Measurements from ENCODE around the gene PTGES. TPM values are rescaled to one million over a fixed set of nuclear protein-coding genes. Genes with fewer than 3 reads are reported as not detected.
"Not testable (repeated sequence)": the region's sequence is repeated elsewhere in the genome, so short reads cannot be mapped to it uniquely, and the experiment has no call there.

PTGES gene
- total RNA-seq, 2 experiments from 2014 or later = not detected

- Mint-ChIP-seq H3K4me1 (peaks cover 4% of the 10 kb centered on the region), H3K27ac (no peak overlapping the region), H3K36me3 (no peaks in the 10 kb centered on the region), H3K27me3 (peaks cover 10% of the 10 kb centered on the region), H3K4me3 (no peak overlapping the region), H3K9me3 (ENCODE audit: low read depth) (no peaks in the 10 kb centered on the region)
- ATAC-seq (no peak), DNase-seq (no peak)
- CTCF ChIA-PET = interaction anchor here (0.7 to 6.1 kb wide), 2 partner anchors 11 to 26 kb away, joined by 3 to 21 read pairs; no protein-coding TSS in a partner anchor
These were observed 10.4 kb upstream of the PTGES start for GRCh38 chr9:129762985-129763926.

- peaks cover 12% of the 10 kb centered on the region for H3K27me3 Mint-ChIP-seq
- not testable (repeated sequence) for ATAC-seq; H3K36me3 Mint-ChIP-seq; H3K4me3 Mint-ChIP-seq; H3K4me1 Mint-ChIP-seq; H3K9me3 Mint-ChIP-seq (ENCODE audit: low read depth); H3K27ac Mint-ChIP-seq; DNase-seq
- CTCF ChIA-PET = interaction anchor here (0.7 to 6.1 kb wide), 2 partner anchors 11 to 25 kb away, joined by 3 to 21 read pairs; no protein-coding TSS in a partner anchor
These were observed 9.6 kb upstream of the PTGES start for GRCh38 chr9:129762370-129762984.

- DNase-seq (no peak), ATAC-seq (no peak)
- peaks cover 10% of the 10 kb centered on the region for H3K4me1 Mint-ChIP-seq
- CTCF ChIA-PET = no interaction called here
- H3K27me3 Mint-ChIP-seq = peaks cover 12% of the 10 kb centered on the region
- H3K36me3 Mint-ChIP-seq = no peaks in the 10 kb centered on the region
- no peak overlapping the region for H3K4me3 Mint-ChIP-seq
- H3K27ac Mint-ChIP-seq = no peak overlapping the region
- no peaks in the 10 kb centered on the region for H3K9me3 Mint-ChIP-seq (ENCODE audit: low read depth)
These were observed 9.1 kb upstream of the PTGES start for GRCh38 chr9:129761901-129762369.

GRCh38 chr9:129761293-129761900 lies 8.6 kb upstream of the PTGES start:
- Mint-ChIP-seq H3K27me3 (peaks cover 12% of the 10 kb centered on the region), H3K36me3 (no peaks in the 10 kb centered on the region), H3K4me1 (peaks cover 8% of the 10 kb centered on the region), H3K9me3 (ENCODE audit: low read depth) (no peaks in the 10 kb centered on the region), H3K27ac (no peak overlapping the region), H3K4me3 (no peak overlapping the region)
- CTCF ChIA-PET = no interaction called here
- no peak for DNase-seq
- ATAC-seq = no peak

- CTCF ChIA-PET = interaction anchor here (0.7 kb wide), 1 partner anchor 21 kb away, joined by 3 read pairs; no protein-coding TSS in a partner anchor
- H3K36me3 Mint-ChIP-seq; DNase-seq; ATAC-seq; H3K27ac Mint-ChIP-seq; H3K9me3 Mint-ChIP-seq (ENCODE audit: low read depth); H3K4me1 Mint-ChIP-seq; H3K4me3 Mint-ChIP-seq: not testable (repeated sequence)
- peaks cover 12% of the 10 kb centered on the region for H3K27me3 Mint-ChIP-seq
These were observed 7.9 kb upstream of the PTGES start for GRCh38 chr9:129760784-129761183.

- Mint-ChIP-seq H3K4me3 (no peak overlapping the region), H3K9me3 (ENCODE audit: low read depth) (no peaks in the 10 kb centered on the region), H3K36me3 (no peaks in the 10 kb centered on the region), H3K4me1 (peaks cover 8% of the 10 kb centered on the region), H3K27me3 (peaks cover 12% of the 10 kb centered on the region), H3K27ac (no peak overlapping the region)
- CTCF ChIA-PET = interaction anchor here (0.7 to 1.4 kb wide), 3 partner anchors 20 to 30 kb away, joined by 3 read pairs; no protein-coding TSS in a partner anchor
- no peak for ATAC-seq
- DNase-seq = no peak
These were observed 7.1 kb upstream of the PTGES start for GRCh38 chr9:129759804-129760502.

- CTCF ChIA-PET = interaction anchor here (1.2 to 1.4 kb wide), 2 partner anchors 21 to 31 kb away, joined by 3 read pairs; no protein-coding TSS in a partner anchor
- H3K4me1 Mint-ChIP-seq = peaks cover 8% of the 10 kb centered on the region
- H3K9me3 Mint-ChIP-seq (ENCODE audit: low read depth) = no peaks in the 10 kb centered on the region
- no peak overlapping the region for H3K27ac Mint-ChIP-seq
- DNase-seq (no peak), ATAC-seq (no peak)
- H3K4me3 Mint-ChIP-seq = no peak overlapping the region
- H3K36me3 Mint-ChIP-seq = no peaks in the 10 kb centered on the region
- H3K27me3 Mint-ChIP-seq = peaks cover 12% of the 10 kb centered on the region
These were observed 6.5 kb upstream of the PTGES start for GRCh38 chr9:129759319-129759718.

- no peak for DNase-seq
- H3K4me1 Mint-ChIP-seq = peaks cover 11% of the 10 kb centered on the region
- H3K36me3 Mint-ChIP-seq = no peaks in the 10 kb centered on the region
- H3K27me3 Mint-ChIP-seq = peaks cover 24% of the 10 kb centered on the region
- H3K4me3 Mint-ChIP-seq = no peak overlapping the region
- ATAC-seq = no peak
- no peaks in the 10 kb centered on the region for H3K9me3 Mint-ChIP-seq (ENCODE audit: low read depth)
- H3K27ac Mint-ChIP-seq = no peak overlapping the region
- CTCF ChIA-PET = interaction anchor here (5.1 kb wide), 1 partner anchor 19 kb away, joined by 25 read pairs; no protein-coding TSS in a partner anchor
These were observed 4.2 kb upstream of the PTGES start for GRCh38 chr9:129757045-129757444.

- CTCF ChIA-PET = interaction anchor here (1.3 to 5.1 kb wide), 3 partner anchors 10 to 28 kb away, joined by 3 to 25 read pairs (median 4); no protein-coding TSS in a partner anchor
- DNase-seq (no peak), ATAC-seq (no peak)
- no peak overlapping the region for H3K27ac Mint-ChIP-seq
- H3K4me1 Mint-ChIP-seq = peaks cover 11% of the 10 kb centered on the region
- no peak overlapping the region for H3K4me3 Mint-ChIP-seq
- no peaks in the 10 kb centered on the region for H3K36me3 Mint-ChIP-seq
- H3K9me3 Mint-ChIP-seq (ENCODE audit: low read depth) = no peaks in the 10 kb centered on the region
- H3K27me3 Mint-ChIP-seq = peaks cover 22% of the 10 kb centered on the region
These were observed 3.3 kb upstream of the PTGES start for GRCh38 chr9:129756191-129756590.

GRCh38 chr9:129755151-129755550 lies 2.3 kb upstream of the PTGES start:
- no peak overlapping the region for H3K4me3 Mint-ChIP-seq
- ATAC-seq = no peak
- H3K27ac Mint-ChIP-seq = no peak overlapping the region
- CTCF ChIA-PET = interaction anchor here (1.1 to 5.1 kb wide), 5 partner anchors 9 to 29 kb away, joined by 3 to 25 read pairs (median 4); no protein-coding TSS in a partner anchor
- DNase-seq = no peak
- no peaks in the 10 kb centered on the region for H3K9me3 Mint-ChIP-seq (ENCODE audit: low read depth)
- no peaks in the 10 kb centered on the region for H3K36me3 Mint-ChIP-seq
- peaks cover 22% of the 10 kb centered on the region for H3K27me3 Mint-ChIP-seq
- H3K4me1 Mint-ChIP-seq = peaks cover 11% of the 10 kb centered on the region

- Mint-ChIP-seq H3K9me3 (ENCODE audit: low read depth) (no peaks in the 10 kb centered on the region), H3K4me1 (peaks cover 5% of the 10 kb centered on the region), H3K36me3 (no peaks in the 10 kb centered on the region), H3K27me3 (peaks cover 14% of the 10 kb centered on the region), H3K4me3 (no peak overlapping the region), H3K27ac (no peak overlapping the region)
- ATAC-seq (no peak), DNase-seq (no peak)
- CTCF ChIA-PET = no interaction called here
These were observed 721 bp downstream of the PTGES start for GRCh38 chr9:129751841-129752801.

Data from activated CD8-positive, alpha-beta memory T cell treated with anti-CD3 and anti-CD28 coated beads, Interleukin-2, amount 10 ng/mL, durations not matched to agents 7 days and 5 days (primary cell).